HepG2 (cell line): ENCODE results near the gene ST7L. TPM values are rescaled to one million over a fixed set of nuclear protein-coding genes. Genes with fewer than 3 reads are reported as not detected.
"Not testable (repeated sequence)": the region's sequence is repeated elsewhere in the genome, so short reads cannot be mapped to it uniquely, and the experiment has no call there.

Source experiments
- ATAC-seq: fragments of 200-7000 bp; cut with Tn5 transposase; 3 replicates; pipeline ENCODE4 v1.9.1; 2020; ENCODE audit warnings: mild to moderate bottlenecking, moderate library complexity
- BruUV-seq: library from RNA; stranded (reverse); fragments of 400-500 nt; replicated peaks from 2 replicates; lab custom pipeline; 2021; lab: Mats Ljungman, UMichigan
- CTCF ChIA-PET: fragments of 300-600 bp; formaldehyde crosslinking; extraction: SDS; loops from one replicate; lab custom pipeline; 2021; ENCODE audit warnings: low total read pairs, inconsistent platforms, low intra/inter-chr PET ratio; lab: Yijun Ruan, JAX
- POLR2A ChIA-PET: fragments of 350-600 bp; sonication (Branson Sonifier 250); formaldehyde crosslinking; loops from one replicate; lab custom pipeline; 2020; ENCODE audit warnings: antibody characterized with exemption, inconsistent platforms; lab: Yijun Ruan, JAX
- DNase-seq: peaks from one replicate; pipeline ENCODE4 v3.0.0-alpha.2; 2015; ENCODE audit warnings: low spot score
- FAIRE-seq: peaks from 3 replicates; lab custom pipeline; 2011; peaks lifted over from hg19 to GRCh38; lab: Jason Lieb, UNC
- H2AFZ ChIP-seq: one replicate; pipeline ENCODE4 v1.6.1; 2011; ENCODE audit warnings: low read length, inconsistent platforms
- H3K27ac ChIP-seq: fragments of 300-600 bp; 3 replicates; pipeline ENCODE4 v1.8.0; 2011; ENCODE audit warnings: mixed run types, mild to moderate bottlenecking, mixed read lengths, low read length, inconsistent platforms; ENCODE audit not compliant: insufficient read depth; ENCODE audit errors: extremely low read length
- H3K27me3 ChIP-seq, 2 experiments: fragments of 200-600 bp in 1 of 2; 2 replicates in 1 of 2; 3 replicates in 1 of 2; pipeline versions ENCODE4 v1.6.0 to v1.8.0; 2011; ENCODE audit warnings: low read length in 2 of 2, mild to moderate bottlenecking in 2 of 2, moderate library complexity in 2 of 2, inconsistent platforms in 1 of 2; ENCODE audit not compliant: insufficient read depth in 2 of 2, control insufficient read depth in 1 of 2
- H3K36me3 ChIP-seq, 2 experiments: fragments of 200-600 bp in 1 of 2; replicated peaks in 1 of 2; 2 replicates in 1 of 2; 3 replicates in 1 of 2; pipeline versions ENCODE4 v1.5.1 to v1.8.0; 2011; ENCODE audit warnings: low read length in 2 of 2, inconsistent platforms in 1 of 2; ENCODE audit not compliant: insufficient read depth in 2 of 2, control insufficient read depth in 1 of 2
- H3K4me1 ChIP-seq: 2 replicates; pipeline ENCODE4 v1.5.1; 2012; ENCODE audit warnings: low read length, inconsistent platforms; ENCODE audit not compliant: insufficient read depth
- H3K4me2 ChIP-seq: 2 replicates; pipeline ENCODE4 v1.6.0; 2011; ENCODE audit warnings: low read depth, low read length, inconsistent platforms
- H3K4me3 ChIP-seq, 3 experiments: fragments of 200-600 bp in 1 of 3; sonication (generic), shearing (Covaris generic) in 1 of 3; replicated peaks in 1 of 3; 2 replicates each; pipeline ENCODE4 v1.5.1; 2011 to 2016; ENCODE audit warnings: low read length in 3 of 3, inconsistent platforms in 2 of 3, low read depth in 2 of 3, mild to moderate bottlenecking in 2 of 3, control low read depth in 1 of 3, mixed read lengths in 1 of 3; ENCODE audit not compliant: insufficient read depth in 1 of 3
- H3K79me2 ChIP-seq: one replicate; pipeline ENCODE4 v1.6.1; 2011; ENCODE audit warnings: low read length, inconsistent platforms; ENCODE audit not compliant: insufficient read depth
- H3K9ac ChIP-seq: 2 replicates; pipeline ENCODE4 v1.6.0; 2011; ENCODE audit warnings: mild to moderate bottlenecking, low read depth, low read length, inconsistent platforms; ENCODE audit not compliant: insufficient read depth
- H3K9me3 ChIP-seq: 2 replicates; pipeline ENCODE4 v1.5.1; 2012; ENCODE audit warnings: mild to moderate bottlenecking, low read length
- H4K20me1 ChIP-seq: 2 replicates; pipeline ENCODE4 v1.6.0; 2011; ENCODE audit warnings: inconsistent platforms, mild to moderate bottlenecking, low read length, moderate library complexity; ENCODE audit not compliant: insufficient read depth
- MIXL1 ChIP-seq: IDR thresholded peaks from 2 replicates; pipeline ENCODE4 v1.6.1; 2016
- MLX ChIP-seq: IDR thresholded peaks from 2 replicates; pipeline ENCODE4 v1.6.1; 2016
- PRDM15 ChIP-seq: sonication (generic); formaldehyde crosslinking; IDR thresholded peaks from 2 replicates; pipeline ENCODE4 v1.4.0; 2020; ENCODE audit warnings: missing genetic modification reagents
- REL ChIP-seq: sonication (generic); formaldehyde crosslinking; conservative IDR thresholded peaks from 2 replicates; pipeline ENCODE4 v1.8.0; 2022; ENCODE audit warnings: mild to moderate bottlenecking, missing genetic modification reagents, moderate library complexity
- TOPORS ChIP-seq: sonication (generic); formaldehyde crosslinking; IDR thresholded peaks from 2 replicates; pipeline ENCODE4 v1.8.0; 2023; ENCODE audit warnings: mild to moderate bottlenecking, missing genetic modification reagents
- ZNF121 ChIP-seq: sonication (generic); formaldehyde crosslinking; IDR thresholded peaks from 2 replicates; pipeline ENCODE4 v1.5.0; 2020; ENCODE audit warnings: mild to moderate bottlenecking, missing genetic modification reagents
- ZNF747 ChIP-seq: sonication (generic); formaldehyde crosslinking; IDR thresholded peaks from 2 replicates; pipeline ENCODE4 v1.8.1; 2023; ENCODE audit warnings: missing genetic modification reagents, mild to moderate bottlenecking, borderline replicate concordance
- WGBS: methylation state at CpG from one replicate; pipeline ENCODE4 v1.1.6; 2017; ENCODE audit warnings: low lambda C conversion rate; 5-methylcytosine and 5-hydroxymethylcytosine counted together
- in situ Hi-C: cut with HindIII; loops from 2 replicates; pipeline ENCODE4 v1.10.0; 2017; ENCODE audit warnings: low pct_unique_long_range_greater_than_20kb; ENCODE audit not compliant: extremely low pct_ligation_motif_present
- intact Hi-C: fragments of 100-400 bp; cut with micrococcal nuclease; formaldehyde crosslinking; loops from one replicate; pipeline ENCODE4 v1.10.0; 2022; ENCODE audit not compliant: unreplicated experiment
- polyA plus RNA-seq, 8 experiments: library from polyadenylated mRNA; depleted of rRNA in 3 of 8; stranded (reverse) in 7 of 8; unstranded in 1 of 8; fragments of >200 nt; fragmentation: Illumina TruSeq in 4 of 8; extraction: Trizol in 4 of 8; gene quantifications; 2 replicates each; pipeline versions ENCODE4 v1.2.1 to v1.2.3, GENCODE V29; 2011 to 2016; ENCODE audit warnings: low read depth in 4 of 8, missing spikeins in 1 of 8, mixed read lengths in 1 of 8; ENCODE audit not compliant: insufficient read depth in 1 of 8
- total RNA-seq, 5 experiments: library from RNA; depleted of rRNA; stranded (reverse); fragments of >200 nt; fragmentation: Illumina TruSeq; extraction: Trizol; gene quantifications; 2 replicates each; pipeline ENCODE4 v1.2.3, GENCODE V29; 2016; ENCODE audit warnings: low read depth in 1 of 5

The ST7L gene
- total and polyA plus RNA-seq, 2 of the 13 experiments (the other 11 are each of a cell fraction or from before 2014, with no cell fraction given): 8.6 to 19.9 TPM

- H3K4me3 ChIP-seq: no peak overlapping the region
- in situ Hi-C loops (no loop called here), intact Hi-C loops (no loop called here)
- no peaks in the 10 kb centered on the region for H3K36me3 ChIP-seq
- ChIA-PET CTCF (no interaction called here), POLR2A (no interaction called here)
- H3K27ac ChIP-seq: no peak overlapping the region
- no TSS peak for BruUV-seq
- peaks cover 10% of the 10 kb centered on the region for H3K4me1 ChIP-seq
- TF ChIP-seq MLX (no peak), TOPORS (CRISPR knock-in tag) (no peak), MIXL1 (CRISPR knock-in tag) (no peak), REL (no peak), ZNF747 (CRISPR knock-in tag) (no peak), ZNF121 (CRISPR knock-in tag) (no peak), PRDM15 (CRISPR knock-in tag) (no peak)
- H4K20me1 ChIP-seq: no peaks in the 10 kb centered on the region
- FAIRE-seq (no peak), ATAC-seq (no peak), DNase-seq (no peak)
- H3K4me2 ChIP-seq: no peak overlapping the region
- no peaks in the 10 kb centered on the region for H3K9me3 ChIP-seq
- no peak overlapping the region for H3K9ac ChIP-seq
- no peaks in the 10 kb centered on the region for H3K27me3 ChIP-seq
- H3K79me2 ChIP-seq: no peaks in the 10 kb centered on the region
- H2AFZ ChIP-seq: no peak overlapping the region
- WGBS: 94% methylated on average over 5 of the region's 5 CpGs
Measured at GRCh38 chr1:112488141-112488540, 130.8 kb downstream of the ST7L start.

- H4K20me1 ChIP-seq, ATAC-seq, H3K4me2 ChIP-seq, H3K4me1 ChIP-seq, H3K36me3 ChIP-seq, POLR2A ChIA-PET, CTCF ChIA-PET, intact Hi-C loops, BruUV-seq, H3K9me3 ChIP-seq, H3K27me3 ChIP-seq, H2AFZ ChIP-seq, H3K4me3 ChIP-seq, FAIRE-seq, DNase-seq, in situ Hi-C loops, H3K79me2 ChIP-seq, H3K27ac ChIP-seq, H3K9ac ChIP-seq: not testable (repeated sequence)
- WGBS: 70% methylated on average over 6 of the region's 6 CpGs
Measured at GRCh38 chr1:112487686-112488085, 131.3 kb downstream of the ST7L start.

- CTCF ChIA-PET, POLR2A ChIA-PET, H3K79me2 ChIP-seq, H2AFZ ChIP-seq, in situ Hi-C loops, H3K27me3 ChIP-seq, DNase-seq, H3K4me1 ChIP-seq, H4K20me1 ChIP-seq, H3K4me2 ChIP-seq, BruUV-seq, H3K4me3 ChIP-seq, ATAC-seq, FAIRE-seq, H3K9ac ChIP-seq, H3K27ac ChIP-seq, intact Hi-C loops, H3K9me3 ChIP-seq, H3K36me3 ChIP-seq: not testable (repeated sequence)
- WGBS: 63% methylated on average over 1 of the region's 1 CpG
Measured at GRCh38 chr1:112486063-112486462, 132.9 kb downstream of the ST7L start.
